MCF 10A (cell line): ENCODE results near the gene LHFPL2. TPM values are rescaled to one million over a fixed set of nuclear protein-coding genes. Genes with fewer than 3 reads are reported as not detected.

Experiments used
- BruUV-seq: library from RNA; stranded (reverse); fragments of 400-500 nt; replicated peaks from 2 replicates; lab custom pipeline; 2021; lab: Mats Ljungman, UMichigan
- CTCF ChIA-PET: fragments of 300-600 bp; sonication (Branson Sonifier 250); formaldehyde crosslinking; extraction: SDS; loops from one replicate; lab custom pipeline; 2021; ENCODE audit warnings: antibody characterized with exemption, inconsistent platforms; lab: Yijun Ruan, JAX
- POLR2A ChIA-PET: fragments of 300-600, 350-650 bp; sonication (Branson Sonifier 250); formaldehyde crosslinking; extraction: SDS; loops from one replicate; lab custom pipeline; 2020; ENCODE audit warnings: antibody characterized with exemption, inconsistent platforms; lab: Yijun Ruan, JAX
- DNase-seq: peaks from one replicate; pipeline ENCODE4 v3.0.0-alpha.2; 2018; ENCODE audit not compliant: unreplicated experiment
- H3K27ac Mint-ChIP-seq: one replicate; pipeline ENCODE4 v1.8.0; 2022; ENCODE audit warnings: mild to moderate bottlenecking, low read depth, mixed read lengths; ENCODE audit not compliant: unreplicated experiment
- H3K27me3 Mint-ChIP-seq: one replicate; pipeline ENCODE4 v1.8.0; 2022; ENCODE audit warnings: mixed read lengths; ENCODE audit not compliant: insufficient read depth, unreplicated experiment
- H3K36me3 Mint-ChIP-seq: one replicate; pipeline ENCODE4 v1.8.0; 2022; ENCODE audit warnings: mild to moderate bottlenecking, moderate library complexity, mixed read lengths; ENCODE audit not compliant: insufficient read depth, unreplicated experiment
- H3K4me1 Mint-ChIP-seq: one replicate; pipeline ENCODE4 v1.8.0; 2022; ENCODE audit warnings: mixed read lengths; ENCODE audit not compliant: insufficient read depth, unreplicated experiment
- H3K4me3 Mint-ChIP-seq: one replicate; pipeline ENCODE4 v1.8.0; 2022; ENCODE audit warnings: mild to moderate bottlenecking, moderate library complexity, mixed read lengths; ENCODE audit not compliant: unreplicated experiment
- H3K9me3 Mint-ChIP-seq: one replicate; pipeline ENCODE4 v1.8.0; 2022; ENCODE audit warnings: mixed read lengths; ENCODE audit not compliant: unreplicated experiment
- intact Hi-C: fragments of 100-400 bp; cut with micrococcal nuclease; formaldehyde crosslinking; loops from 2 replicates; pipeline ENCODE4 v1.14.1; 2022
- total RNA-seq: library from RNA; stranded (reverse); gene quantifications from 2 replicates; pipeline ENCODE4 v1.2.3, GENCODE V29; 2022
- TF ChIP-seq, protein P1 (sequence below): fragments of 200-600 bp; IDR thresholded peaks from one replicate; pipeline ENCODE4 v1.8.0; 2022; ENCODE audit warnings: antibody characterized with exemption, mild to moderate bottlenecking; ENCODE audit not compliant: unreplicated experiment

Gene LHFPL2
- total RNA-seq, 1 experiment from 2014 or later = 45.9 TPM

DNA sequence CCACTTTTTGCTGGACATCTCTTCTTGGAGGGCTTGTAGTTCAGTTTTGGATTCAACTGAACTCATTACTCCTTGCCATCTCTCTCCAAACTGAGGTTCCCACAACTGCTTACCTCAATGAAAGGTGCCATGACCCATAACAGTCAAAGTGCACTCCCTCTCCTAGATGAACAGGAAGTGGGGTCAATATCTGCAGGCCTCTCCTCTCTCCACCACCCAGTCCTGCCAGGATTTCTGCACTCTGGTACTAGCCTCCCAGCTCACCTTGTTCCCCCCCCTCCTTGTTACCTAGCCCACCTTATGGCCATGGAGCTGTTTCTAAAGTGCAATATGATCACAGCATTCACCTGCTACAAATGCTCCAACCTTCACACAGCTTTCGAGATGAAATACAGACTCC lies 5.9 kb downstream of the LHFPL2 start:
- H3K9me3 Mint-ChIP-seq = no peaks in the 10 kb centered on the region

GRCh38 chr5:78640662-78641474 lies 7.7 kb downstream of the LHFPL2 start:
- DNase-seq = peak; percentile 38
- Mint-ChIP-seq H3K27ac (peak overlapping the region; percentile 78), H3K27me3 (no peaks in the 10 kb centered on the region), H3K36me3 (peaks cover 21% of the 10 kb centered on the region), H3K4me1 (peaks cover 52% of the 10 kb centered on the region), H3K4me3 (no peak overlapping the region), H3K9me3 (no peaks in the 10 kb centered on the region)
- ChIA-PET CTCF (interaction anchor here (0.6 to 1.4 kb wide), 8 partner anchors 12 to 325 kb away, joined by 3 to 4 read pairs (median 3); no protein-coding TSS in a partner anchor), POLR2A (interaction anchor here (0.7 to 5.5 kb wide), 7 partner anchors 7 to 115 kb away, joined by 3 to 40 read pairs (median 3); partner anchors contain the start of gene LHFPL2)
- no TSS peak for BruUV-seq
- intact Hi-C loops = loop anchor here (10.0 kb wide), 2 partner anchors 144 to 324 kb away; no protein-coding TSS in a partner anchor
- TF ChIP-seq, protein P1, sequence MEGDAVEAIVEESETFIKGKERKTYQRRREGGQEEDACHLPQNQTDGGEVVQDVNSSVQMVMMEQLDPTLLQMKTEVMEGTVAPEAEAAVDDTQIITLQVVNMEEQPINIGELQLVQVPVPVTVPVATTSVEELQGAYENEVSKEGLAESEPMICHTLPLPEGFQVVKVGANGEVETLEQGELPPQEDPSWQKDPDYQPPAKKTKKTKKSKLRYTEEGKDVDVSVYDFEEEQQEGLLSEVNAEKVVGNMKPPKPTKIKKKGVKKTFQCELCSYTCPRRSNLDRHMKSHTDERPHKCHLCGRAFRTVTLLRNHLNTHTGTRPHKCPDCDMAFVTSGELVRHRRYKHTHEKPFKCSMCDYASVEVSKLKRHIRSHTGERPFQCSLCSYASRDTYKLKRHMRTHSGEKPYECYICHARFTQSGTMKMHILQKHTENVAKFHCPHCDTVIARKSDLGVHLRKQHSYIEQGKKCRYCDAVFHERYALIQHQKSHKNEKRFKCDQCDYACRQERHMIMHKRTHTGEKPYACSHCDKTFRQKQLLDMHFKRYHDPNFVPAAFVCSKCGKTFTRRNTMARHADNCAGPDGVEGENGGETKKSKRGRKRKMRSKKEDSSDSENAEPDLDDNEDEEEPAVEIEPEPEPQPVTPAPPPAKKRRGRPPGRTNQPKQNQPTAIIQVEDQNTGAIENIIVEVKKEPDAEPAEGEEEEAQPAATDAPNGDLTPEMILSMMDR = peak; percentile 4

More for the DNA sequence above, 5.9 kb downstream of the LHFPL2 start:
- peaks cover 59% of the 10 kb centered on the region for H3K4me1 Mint-ChIP-seq
- H3K27me3 Mint-ChIP-seq = no peaks in the 10 kb centered on the region
- ChIA-PET POLR2A (no interaction called here), CTCF (interaction anchor here (0.6 to 1.6 kb wide), 4 partner anchors 15 to 244 kb away, joined by 3 to 5 read pairs (median 4); no protein-coding TSS in a partner anchor)
- peaks cover 32% of the 10 kb centered on the region for H3K36me3 Mint-ChIP-seq
- H3K4me3 Mint-ChIP-seq = no peak overlapping the region
- no peak for DNase-seq
- no TSS peak for BruUV-seq
- peak overlapping the region; percentile 78 for H3K27ac Mint-ChIP-seq
- intact Hi-C loops = loop anchor here (10.0 kb wide), 2 partner anchors 142 to 322 kb away; no protein-coding TSS in a partner anchor
- TF ChIP-seq, protein P1 = no peak

DNA sequence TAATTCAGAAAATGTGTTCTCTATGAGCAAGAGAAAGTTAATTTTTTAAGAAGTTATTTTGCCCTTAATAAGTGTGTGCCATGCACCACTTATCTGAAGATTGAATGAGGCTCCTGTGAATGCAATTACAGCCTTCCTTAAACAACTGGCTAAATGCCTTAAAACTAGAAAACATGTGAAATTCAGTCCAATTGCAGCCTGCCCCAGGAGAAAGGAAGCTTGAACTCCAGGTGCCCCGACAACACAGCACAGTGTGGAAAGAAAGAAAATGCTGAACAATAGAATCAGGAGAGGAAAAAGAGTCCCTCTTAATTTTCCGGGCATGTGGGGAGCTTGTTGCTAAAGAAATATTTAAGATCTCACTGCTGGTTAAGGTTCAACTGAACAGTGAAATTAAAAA lies 8.8 kb downstream of the LHFPL2 start:
- POLR2A ChIA-PET = interaction anchor here (0.9 to 5.5 kb wide), 4 partner anchors 8 to 112 kb away, joined by 3 to 40 read pairs (median 5); partner anchors contain the start of gene LHFPL2
- DNase-seq = no peak
- Mint-ChIP-seq H3K4me3 (no peak overlapping the region), H3K27me3 (no peaks in the 10 kb centered on the region), H3K36me3 (peaks cover 21% of the 10 kb centered on the region), H3K27ac (peak overlapping the region; percentile 78), H3K9me3 (no peaks in the 10 kb centered on the region), H3K4me1 (peaks cover 50% of the 10 kb centered on the region)
- TF ChIP-seq, protein P1 = no peak
- intact Hi-C loops = loop anchor here (5.0 to 10.0 kb wide), 3 partner anchors 42 to 325 kb away; no protein-coding TSS in a partner anchor
- BruUV-seq = no TSS peak
- CTCF ChIA-PET = interaction anchor here (0.7 kb wide), 2 partner anchors 53 to 68 kb away, joined by 3 read pairs; no protein-coding TSS in a partner anchor
